Spinal cord (tissue), 10 donors: ENCODE results near the gene AUTS2. TPM values are rescaled to one million over a fixed set of nuclear protein-coding genes. Genes with fewer than 3 reads are reported as not detected.
A peak's percentile ranks its signal among the peaks of the same experiment; 100 is the strongest.

ENCODE experiments used
- DNase-seq, 6 donors: peaks; one replicate each; pipeline versions ENCODE4 v3.0.0 to v3.0.0-alpha.2; 2013 to 2015; ENCODE audit warnings: low spot score in 6 of 6, low read depth in 4 of 6
- H3K27ac ChIP-seq: one replicate; pipeline ENCODE4 v1.5.1; 2013; ENCODE audit warnings: low read depth, low read length, control low read depth
- H3K27me3 ChIP-seq: one replicate; pipeline ENCODE4 v1.6.1; 2013; ENCODE audit warnings: low read length; ENCODE audit not compliant: control insufficient read depth, insufficient read depth
- H3K36me3 ChIP-seq: one replicate; pipeline ENCODE4 v1.6.1; 2013; ENCODE audit warnings: low read length; ENCODE audit not compliant: control insufficient read depth, insufficient read depth
- H3K4me1 ChIP-seq: one replicate; pipeline ENCODE4 v1.6.1; 2013; ENCODE audit warnings: low read length; ENCODE audit not compliant: control insufficient read depth, insufficient read depth
- H3K4me3 ChIP-seq: one replicate; pipeline ENCODE4 v1.5.1; 2013; ENCODE audit warnings: low read depth, low read length, control low read depth
- H3K9me3 ChIP-seq: one replicate; pipeline ENCODE4 v1.6.1; 2013; ENCODE audit warnings: low read length; ENCODE audit not compliant: control insufficient read depth, insufficient read depth
- WGBS: methylation state at CpG from one replicate; pipeline ENCODE4 v1.1.5; 2013; ENCODE audit warnings: missing lambda C conversion rate; ENCODE audit not compliant: insufficient coverage; 5-methylcytosine and 5-hydroxymethylcytosine counted together
- polyA plus RNA-seq, 2 donors: library from polyadenylated mRNA; unstranded; fragments of 120-200 nt; gene quantifications; one replicate each; pipeline ENCODE4 v1.2.1, GENCODE V29; 2013; ENCODE audit not compliant: insufficient read length in 2 of 2
- total RNA-seq, 2 donors: library from RNA; depleted of rRNA in 1 of 2; stranded (reverse); fragments of 120-200 nt in 1 of 2; fragments of >200 nt in 1 of 2; gene quantifications; one replicate each; pipeline versions ENCODE4 v1.2.3 to v1.2.4, GENCODE V29; 2013 to 2014
- donor health status: healthy.

AUTS2 gene
- total and polyA plus RNA-seq, 4 donors: 56.2 to 214 (median 135) TPM

GRCh38 chr7:70319057-70319456 is 720.8 kb downstream of the AUTS2 start:
- no CpG with 5 or more reads among the region's 2 CpGs for WGBS
- no peak overlapping the region for H3K4me3 ChIP-seq
- no peak overlapping the region for H3K27ac ChIP-seq
- no peaks in the 10 kb centered on the region for H3K4me1 ChIP-seq
- DNase-seq: no peak
- no peaks in the 10 kb centered on the region for H3K36me3 ChIP-seq
- no peaks in the 10 kb centered on the region for H3K27me3 ChIP-seq
- no peaks in the 10 kb centered on the region for H3K9me3 ChIP-seq

- no peaks in the 10 kb centered on the region for H3K9me3 ChIP-seq
- H3K36me3 ChIP-seq: no peaks in the 10 kb centered on the region
- 80% methylated on average over 2 of the region's 6 CpGs for WGBS
- DNase-seq: no peak
- H3K4me1 ChIP-seq: no peaks in the 10 kb centered on the region
- no peak overlapping the region for H3K27ac ChIP-seq
- H3K4me3 ChIP-seq: no peak overlapping the region
- no peaks in the 10 kb centered on the region for H3K27me3 ChIP-seq
Observed at GRCh38 chr7:70321016-70321590, 722.8 kb downstream of the AUTS2 start.

- Histone ChIP-seq H3K27me3 (no peaks in the 10 kb centered on the region), H3K9me3 (no peaks in the 10 kb centered on the region), H3K4me3 (no peak overlapping the region), H3K36me3 (no peaks in the 10 kb centered on the region), H3K27ac (no peak overlapping the region), H3K4me1 (no peaks in the 10 kb centered on the region)
- 100% methylated on average over 1 of the region's 1 CpG for WGBS
- peak in 1 of 6 donors; percentile 83 for DNase-seq
Observed at GRCh38 chr7:70322856-70323255, 724.6 kb downstream of the AUTS2 start.

- no peaks in the 10 kb centered on the region for H3K27me3 ChIP-seq
- no peaks in the 10 kb centered on the region for H3K36me3 ChIP-seq
- H3K4me1 ChIP-seq: no peaks in the 10 kb centered on the region
- peaks cover 2% of the 10 kb centered on the region for H3K9me3 ChIP-seq
- peak in 2 of 6 donors; percentile 61 to 66 for DNase-seq
- no peak overlapping the region for H3K27ac ChIP-seq
- WGBS: 80% methylated on average over 1 of the region's 2 CpGs
- no peak overlapping the region for H3K4me3 ChIP-seq
Observed at GRCh38 chr7:70325509-70326101, 727.3 kb downstream of the AUTS2 start.

- 91% methylated on average over 1 of the region's 2 CpGs for WGBS
- no peaks in the 10 kb centered on the region for H3K27me3 ChIP-seq
- no peak overlapping the region for H3K4me3 ChIP-seq
- no peaks in the 10 kb centered on the region for H3K9me3 ChIP-seq
- no peaks in the 10 kb centered on the region for H3K36me3 ChIP-seq
- H3K4me1 ChIP-seq: no peaks in the 10 kb centered on the region
- no peak for DNase-seq
- no peak overlapping the region for H3K27ac ChIP-seq
Observed at GRCh38 chr7:70334295-70334694, 736.0 kb downstream of the AUTS2 start.

GRCh38 chr7:70334871-70335270 is 736.6 kb downstream of the AUTS2 start:
- no peak overlapping the region for H3K27ac ChIP-seq
- 89% methylated on average over 2 of the region's 2 CpGs for WGBS
- H3K27me3 ChIP-seq: no peaks in the 10 kb centered on the region
- H3K36me3 ChIP-seq: no peaks in the 10 kb centered on the region
- no peaks in the 10 kb centered on the region for H3K9me3 ChIP-seq
- H3K4me1 ChIP-seq: no peaks in the 10 kb centered on the region
- no peak overlapping the region for H3K4me3 ChIP-seq
- DNase-seq: peak in 1 of 6 donors; percentile 77

- no peak for DNase-seq
- Histone ChIP-seq H3K9me3 (no peaks in the 10 kb centered on the region), H3K27ac (no peak overlapping the region), H3K27me3 (no peaks in the 10 kb centered on the region), H3K4me1 (no peaks in the 10 kb centered on the region), H3K4me3 (no peak overlapping the region), H3K36me3 (no peaks in the 10 kb centered on the region)
- no CpG with 5 or more reads among the region's 3 CpGs for WGBS
Observed at GRCh38 chr7:70336536-70336935, 738.3 kb downstream of the AUTS2 start.

GRCh38 chr7:70338015-70338414 is 739.7 kb downstream of the AUTS2 start:
- Histone ChIP-seq H3K36me3 (no peaks in the 10 kb centered on the region), H3K4me3 (no peak overlapping the region), H3K4me1 (no peaks in the 10 kb centered on the region), H3K27me3 (no peaks in the 10 kb centered on the region), H3K27ac (no peak overlapping the region), H3K9me3 (no peaks in the 10 kb centered on the region)
- 67% methylated on average over 1 of the region's 1 CpG for WGBS
- peak in 2 of 6 donors; percentile 59 to 75 for DNase-seq

- DNase-seq: no peak
- H3K27me3 ChIP-seq: no peaks in the 10 kb centered on the region
- no peaks in the 10 kb centered on the region for H3K4me1 ChIP-seq
- no peaks in the 10 kb centered on the region for H3K9me3 ChIP-seq
- H3K4me3 ChIP-seq: no peak overlapping the region
- H3K27ac ChIP-seq: no peak overlapping the region
- no peaks in the 10 kb centered on the region for H3K36me3 ChIP-seq
- no CpG with 5 or more reads among the region's 3 CpGs for WGBS
Observed at GRCh38 chr7:70340236-70340635, 742.0 kb downstream of the AUTS2 start.

- WGBS: 80% methylated on average over 1 of the region's 2 CpGs
- Histone ChIP-seq H3K27ac (no peak overlapping the region), H3K9me3 (no peaks in the 10 kb centered on the region), H3K36me3 (no peaks in the 10 kb centered on the region), H3K27me3 (no peaks in the 10 kb centered on the region), H3K4me1 (no peaks in the 10 kb centered on the region), H3K4me3 (no peak overlapping the region)
- DNase-seq: peak in 2 of 6 donors; percentile 17 to 86
Observed at GRCh38 chr7:70341446-70341845, 743.2 kb downstream of the AUTS2 start.
